Anterior cingulate cortex (tissue), 58 donors: ENCODE data around the gene ASB18.

Source experiments
- DNase-seq, 58 donors: peaks; one replicate each; lab custom pipeline; 2025; lab: John Stamatoyannopoulos, UW

ASB18 gene

GRCh38 chr2:236210536-236210935 lies 53.7 kb downstream of the ASB18 start:
- DNase-seq = no peak

GRCh38 chr2:236209996-236210395 lies 54.2 kb downstream of the ASB18 start:
- DNase-seq = no peak

GRCh38 chr2:236209535-236209934 lies 54.7 kb downstream of the ASB18 start:
- no peak for DNase-seq

GRCh38 chr2:236208019-236208926 lies 55.9 kb downstream of the ASB18 start:
- DNase-seq = peak in 1 of 58 donors; percentile 36

GRCh38 chr2:236207472-236207871 lies 56.7 kb downstream of the ASB18 start:
- DNase-seq = no peak

GRCh38 chr2:236205867-236206645 lies 58.1 kb downstream of the ASB18 start:
- DNase-seq = no peak

- no peak for DNase-seq
Observed at GRCh38 chr2:236204953-236205352, 59.3 kb downstream of the ASB18 start.

- DNase-seq = no peak
Observed at GRCh38 chr2:236200378-236200777, 63.8 kb downstream of the ASB18 start.

GRCh38 chr2:236196366-236196765 lies 67.8 kb downstream of the ASB18 start:
- DNase-seq = no peak

GRCh38 chr2:236195726-236196125 lies 68.5 kb downstream of the ASB18 start:
- no peak for DNase-seq

- DNase-seq = no peak
Observed at GRCh38 chr2:236194786-236195185, 69.4 kb downstream of the ASB18 start.

GRCh38 chr2:236193026-236193425 lies 71.2 kb downstream of the ASB18 start:
- DNase-seq = no peak

- no peak for DNase-seq
Observed at GRCh38 chr2:236190674-236191073, 73.5 kb downstream of the ASB18 start.

GRCh38 chr2:236184701-236185100 lies 79.5 kb downstream of the ASB18 start:
- DNase-seq = no peak

- DNase-seq = peak in 5 of 58 donors; percentile 7 to 37 (median 11)
Observed at GRCh38 chr2:236180831-236181453, 83.3 kb downstream of the ASB18 start.

GRCh38 chr2:236180076-236180816 lies 84.0 kb downstream of the ASB18 start:
- DNase-seq = no peak

- DNase-seq = no peak
Observed at GRCh38 chr2:236179236-236180075, 84.8 kb downstream of the ASB18 start.

- DNase-seq = no peak
Observed at GRCh38 chr2:236178890-236179235, 85.3 kb downstream of the ASB18 start.
